ENCODE data around the gene ATP1A2. TPM values are rescaled to one million over a fixed set of nuclear protein-coding genes. Genes with fewer than 3 reads are reported as not detected.

The ATP1A2 gene
- total and polyA plus RNA-seq, 2 experiments from 2014 or later = 11.3 to 40.9 TPM

- Histone ChIP-seq H3K27ac (no peak overlapping the region), H3K4me1 (ENCODE audit: low read depth) (no peaks in the 10 kb centered on the region), H3K4me3 (no peak overlapping the region), H3K27me3 (peaks cover 43% of the 10 kb centered on the region), H3K36me3 (no peaks in the 10 kb centered on the region), H3K9me3 (ENCODE audit: low read depth) (no peaks in the 10 kb centered on the region)
- no peak for TF ChIP-seq CTCF (IDR thresholded peaks at IDR 0.05; ENCODE audit: low read depth, low read length)
- DNase-seq (ENCODE audit: low read depth in 1 of 2, low spot score in 1 of 2) = no peak
Measured at GRCh38 chr1:160086456-160086892, 29.1 kb upstream of the ATP1A2 start.

GRCh38 chr1:160087118-160087662 lies 28.4 kb upstream of the ATP1A2 start:
- no peak for DNase-seq (ENCODE audit: low read depth in 1 of 2, low spot score in 1 of 2)
- Histone ChIP-seq H3K9me3 (ENCODE audit: low read depth) (no peaks in the 10 kb centered on the region), H3K4me1 (ENCODE audit: low read depth) (no peaks in the 10 kb centered on the region), H3K36me3 (no peaks in the 10 kb centered on the region), H3K27ac (no peak overlapping the region), H3K4me3 (no peak overlapping the region), H3K27me3 (peaks cover 36% of the 10 kb centered on the region)
- no peak for TF ChIP-seq CTCF (IDR thresholded peaks at IDR 0.05; ENCODE audit: low read depth, low read length)

GRCh38 chr1:160089883-160090282 lies 25.7 kb upstream of the ATP1A2 start:
- H3K4me1 ChIP-seq (ENCODE audit: low read depth) = no peaks in the 10 kb centered on the region
- no peak for DNase-seq (ENCODE audit: low read depth in 1 of 2, low spot score in 1 of 2)
- H3K27me3 ChIP-seq = peaks cover 9% of the 10 kb centered on the region
- H3K36me3 ChIP-seq = no peaks in the 10 kb centered on the region
- H3K4me3 ChIP-seq = no peak overlapping the region
- TF ChIP-seq CTCF (IDR thresholded peaks at IDR 0.05; ENCODE audit: low read depth, low read length) = no peak
- H3K27ac ChIP-seq = no peak overlapping the region
- no peaks in the 10 kb centered on the region for H3K9me3 ChIP-seq (ENCODE audit: low read depth)

- H3K27ac ChIP-seq = no peak overlapping the region
- H3K4me1 ChIP-seq (ENCODE audit: low read depth) = no peaks in the 10 kb centered on the region
- H3K36me3 ChIP-seq = no peaks in the 10 kb centered on the region
- H3K4me3 ChIP-seq = no peak overlapping the region
- peaks cover 2% of the 10 kb centered on the region for H3K27me3 ChIP-seq
- TF ChIP-seq CTCF (IDR thresholded peaks at IDR 0.05; ENCODE audit: low read depth, low read length) = no peak
- H3K9me3 ChIP-seq (ENCODE audit: low read depth) = no peaks in the 10 kb centered on the region
- no peak for DNase-seq (ENCODE audit: low read depth in 1 of 2, low spot score in 1 of 2)
Measured at GRCh38 chr1:160090760-160091159, 24.8 kb upstream of the ATP1A2 start.

- no peaks in the 10 kb centered on the region for H3K9me3 ChIP-seq (ENCODE audit: low read depth)
- no peaks in the 10 kb centered on the region for H3K36me3 ChIP-seq
- DNase-seq (ENCODE audit: low read depth in 1 of 2, low spot score in 1 of 2) = no peak
- no peak overlapping the region for H3K27ac ChIP-seq
- no peak for TF ChIP-seq CTCF (IDR thresholded peaks at IDR 0.05; ENCODE audit: low read depth, low read length)
- H3K27me3 ChIP-seq = no peaks in the 10 kb centered on the region
- no peak overlapping the region for H3K4me3 ChIP-seq
- no peaks in the 10 kb centered on the region for H3K4me1 ChIP-seq (ENCODE audit: low read depth)
Measured at GRCh38 chr1:160091666-160092223, 23.8 kb upstream of the ATP1A2 start.
